H9 (cell line): ENCODE measurements around the gene SCUBE3. TPM values are rescaled to one million over a fixed set of nuclear protein-coding genes. Genes with fewer than 3 reads are reported as not detected.

ENCODE experiments used
- DNase-seq: peaks from one replicate; pipeline ENCODE4 v3.0.0-alpha.2; 2017
- H2AFZ ChIP-seq: one replicate; pipeline ENCODE4 v1.6.1; 2013; ENCODE audit warnings: mild to moderate bottlenecking, low read length, control low read depth, moderate library complexity
- H2AK5ac ChIP-seq: 2 replicates; pipeline ENCODE4 v1.6.1; 2013; ENCODE audit warnings: low read length, control low read depth, mixed read lengths; ENCODE audit not compliant: insufficient read length
- H2BK120ac ChIP-seq: one replicate; pipeline ENCODE4 v1.6.1; 2013; ENCODE audit warnings: low read depth, mild to moderate bottlenecking, low read length, control low read depth, inconsistent platforms; ENCODE audit not compliant: poor library complexity, severe bottlenecking
- H2BK12ac ChIP-seq: 2 replicates; pipeline ENCODE4 v1.6.1; 2013; ENCODE audit warnings: low read length, control low read depth, mixed read lengths, low read depth; ENCODE audit not compliant: insufficient read length
- H2BK15ac ChIP-seq: 2 replicates; pipeline ENCODE4 v1.6.1; 2013; ENCODE audit warnings: low read depth, low read length, control low read depth
- H2BK20ac ChIP-seq: one replicate; pipeline ENCODE4 v1.6.1; 2013; ENCODE audit warnings: low read depth, mild to moderate bottlenecking, low read length, control low read depth, inconsistent platforms; ENCODE audit not compliant: poor library complexity, severe bottlenecking
- H2BK5ac ChIP-seq: 2 replicates; pipeline ENCODE4 v1.6.1; 2013; ENCODE audit warnings: low read length, control low read depth, mixed read lengths; ENCODE audit not compliant: insufficient read length
- H3K14ac ChIP-seq: 2 replicates; pipeline ENCODE4 v1.6.1; 2013; ENCODE audit warnings: low read length, control low read depth; ENCODE audit not compliant: insufficient read depth
- H3K18ac ChIP-seq: 2 replicates; pipeline ENCODE4 v1.6.1; 2013; ENCODE audit warnings: low read depth, mild to moderate bottlenecking, mixed read lengths, low read length, control low read depth; ENCODE audit not compliant: insufficient read length
- H3K23ac ChIP-seq: 2 replicates; pipeline ENCODE4 v1.6.1; 2013; ENCODE audit warnings: low read length, control low read depth, mixed read lengths, low read depth; ENCODE audit not compliant: insufficient read length
- H3K23me2 ChIP-seq: 2 replicates; pipeline ENCODE4 v1.6.1; 2013; ENCODE audit warnings: low read depth, mild to moderate bottlenecking, mixed read lengths, low read length, control low read depth; ENCODE audit not compliant: insufficient read length, poor library complexity, severe bottlenecking
- H3K27ac ChIP-seq: 2 replicates; pipeline ENCODE4 v1.5.1; 2013; ENCODE audit warnings: low read length, control low read depth, mixed read lengths, low read depth; ENCODE audit not compliant: insufficient read length
- H3K27me3 ChIP-seq: 2 replicates; pipeline ENCODE4 v1.6.1; 2013; ENCODE audit warnings: low read length, control low read depth, inconsistent platforms; ENCODE audit not compliant: insufficient read depth
- H3K4ac ChIP-seq: 2 replicates; pipeline ENCODE4 v1.6.1; 2013; ENCODE audit warnings: low read depth, mild to moderate bottlenecking, control low read depth, inconsistent platforms, low read length, moderate library complexity
- H3K4me1 ChIP-seq: 2 replicates; pipeline ENCODE4 v1.6.1; 2013; ENCODE audit warnings: low read length, control low read depth, inconsistent platforms; ENCODE audit not compliant: insufficient read depth
- H3K4me2 ChIP-seq: 2 replicates; pipeline ENCODE4 v1.6.1; 2013; ENCODE audit warnings: low read length, control low read depth, mixed read lengths; ENCODE audit not compliant: insufficient read length, insufficient read depth
- H3K56ac ChIP-seq: 2 replicates; pipeline ENCODE4 v1.6.1; 2013; ENCODE audit warnings: low read depth, mild to moderate bottlenecking, mixed read lengths, low read length, control low read depth; ENCODE audit not compliant: insufficient read length
- H3K79me1 ChIP-seq: 2 replicates; pipeline ENCODE4 v1.6.1; 2013; ENCODE audit warnings: low read depth, mild to moderate bottlenecking, moderate library complexity, low read length, control low read depth, inconsistent platforms; ENCODE audit not compliant: insufficient read depth, poor library complexity, severe bottlenecking
- H3K79me2 ChIP-seq: 2 replicates; pipeline ENCODE4 v1.6.1; 2013; ENCODE audit warnings: low read length, control low read depth, inconsistent platforms; ENCODE audit not compliant: insufficient read depth
- H3K9ac ChIP-seq: 2 replicates; pipeline ENCODE4 v1.6.1; 2013; ENCODE audit warnings: low read length, control low read depth, mixed read lengths; ENCODE audit not compliant: insufficient read length; ENCODE audit errors: extremely low read depth
- H3K9me3 ChIP-seq: one replicate; pipeline ENCODE4 v1.6.1; 2013; ENCODE audit warnings: low read depth, low read length, inconsistent platforms; ENCODE audit not compliant: control insufficient read depth
- H3T11ph ChIP-seq: one replicate; pipeline ENCODE4 v1.6.1; 2013; ENCODE audit warnings: mild to moderate bottlenecking, low read length, control low read depth, inconsistent platforms
- H4K20me1 ChIP-seq: one replicate; pipeline ENCODE4 v1.6.1; 2013; ENCODE audit not compliant: control insufficient read depth, insufficient read length, insufficient read depth
- H4K5ac ChIP-seq: 2 replicates; pipeline ENCODE4 v1.6.1; 2013; ENCODE audit warnings: low read depth, mild to moderate bottlenecking, mixed read lengths, low read length, control low read depth; ENCODE audit not compliant: insufficient read length
- H4K8ac ChIP-seq: replicated peaks from 2 replicates; pipeline ENCODE4 v1.6.1; 2013; ENCODE audit warnings: low read length, control low read depth, mixed read lengths, low read depth; ENCODE audit not compliant: insufficient read length
- H4K91ac ChIP-seq: 2 replicates; pipeline ENCODE4 v1.6.1; 2013; ENCODE audit warnings: low read depth, mild to moderate bottlenecking, moderate library complexity, mixed read lengths, low read length, control low read depth; ENCODE audit not compliant: insufficient read length
- H3K27ac Mint-ChIP-seq, 3 experiments: 2 replicates in 2 of 3; 3 replicates in 1 of 3; pipeline ENCODE4 v1.8.0; 2020 to 2021; ENCODE audit warnings: mixed read lengths in 3 of 3, mild to moderate bottlenecking in 1 of 3, moderate library complexity in 1 of 3
- H3K27me3 Mint-ChIP-seq: 2 replicates; pipeline ENCODE4 v1.8.0; 2021; ENCODE audit warnings: low read depth, mild to moderate bottlenecking, moderate library complexity, mixed read lengths
- H3K36me3 Mint-ChIP-seq, 3 experiments: 2 replicates in 2 of 3; 3 replicates in 1 of 3; pipeline ENCODE4 v1.8.0; 2020 to 2021; ENCODE audit warnings: low read depth in 3 of 3, mixed read lengths in 3 of 3; ENCODE audit not compliant: insufficient read depth in 1 of 3
- H3K4me1 Mint-ChIP-seq, 2 experiments: 2 replicates each; pipeline ENCODE4 v1.8.0; 2020; ENCODE audit warnings: mixed read lengths in 2 of 2
- H3K4me3 Mint-ChIP-seq, 2 experiments: 2 replicates in 1 of 2; 3 replicates in 1 of 2; pipeline ENCODE4 v1.8.0; 2020 to 2021; ENCODE audit warnings: mild to moderate bottlenecking in 2 of 2, mixed read lengths in 2 of 2, moderate library complexity in 1 of 2
- H3K9me3 Mint-ChIP-seq, 2 experiments: 2 replicates in 1 of 2; 3 replicates in 1 of 2; pipeline ENCODE4 v1.8.0; 2020; ENCODE audit warnings: mild to moderate bottlenecking in 2 of 2, mixed read lengths in 2 of 2, moderate library complexity in 1 of 2
- CTCF ChIP-seq: fragments of 200-600 bp; sonication (generic); conservative IDR thresholded peaks from 3 replicates; pipeline ENCODE4 v1.8.0; 2021; ENCODE audit warnings: antibody characterized with exemption, mild to moderate bottlenecking
- WGBS: extraction: QIAGEN DNeasy Blood & Tissue Kit; methylation state at CpG from one replicate; pipeline ENCODE4 v1.1.7; 2013; ENCODE audit warnings: missing lambda C conversion rate, low lambda C conversion rate, mixed read lengths; ENCODE audit not compliant: insufficient read length; ENCODE audit errors: extremely low coverage; 5-methylcytosine and 5-hydroxymethylcytosine counted together
- total RNA-seq: library from RNA; stranded (reverse); gene quantifications from 2 replicates; pipeline ENCODE4 v1.2.1, GENCODE V29; 2021

SCUBE3 gene
- total RNA-seq, 1 experiment from 2014 or later, result 2.7 TPM

GRCh38 chr6:35223396-35223795, 9.6 kb downstream of the SCUBE3 start:
- Histone ChIP-seq H3K79me1 (no peaks in the 10 kb centered on the region), H2AK5ac (no peak overlapping the region), H3T11ph (no peak overlapping the region), H3K56ac (no peak overlapping the region), H2BK5ac (no peak overlapping the region), H3K23ac (no peak overlapping the region), H3K23me2 (no peaks in the 10 kb centered on the region), H3K27ac (no peak overlapping the region), H2BK20ac (no peak overlapping the region), H3K4me2 (no peak overlapping the region), H4K91ac (no peak overlapping the region), H4K5ac (no peak overlapping the region), H2BK15ac (no peak overlapping the region), H3K9ac (no peak overlapping the region), H3K9me3 (no peaks in the 10 kb centered on the region), H3K27me3 (peaks cover 4% of the 10 kb centered on the region; the same call in 1 of the 2 replicates), H3K4ac (no peak overlapping the region), H2BK120ac (no peak overlapping the region), H3K4me1 (no peaks in the 10 kb centered on the region), H3K18ac (no peak overlapping the region), H4K8ac (no peak overlapping the region), H3K79me2 (no peaks in the 10 kb centered on the region), H3K14ac (no peak overlapping the region), H2AFZ (no peak overlapping the region), H2BK12ac (no peak overlapping the region), H4K20me1 (peaks cover under 1% of the 10 kb centered on the region)
- no peaks in the 10 kb centered on the region for H3K9me3 Mint-ChIP-seq
- peaks cover 10 to 16% of the 10 kb centered on the region in 2 experiments for H3K4me1 Mint-ChIP-seq
- whole genome bisulfite sequencing, result no CpG with 5 or more reads among the region's 2 CpGs
- no peak overlapping the region for H3K27ac Mint-ChIP-seq
- no peak for DNase-seq
- H3K27me3 Mint-ChIP-seq, result peaks cover 83% of the 10 kb centered on the region
- H3K4me3 Mint-ChIP-seq, result no peak overlapping the region
- TF ChIP-seq CTCF, result no peak
- no peaks in the 10 kb centered on the region; a peak in 1 of 7 replicates for H3K36me3 Mint-ChIP-seq
